ENCODE data around the gene PLPP2.

The PLPP2 gene

GRCh38 chr19:277131-277530, 14.1 kb downstream of the PLPP2 start:
- H3K27me3 ChIP-seq (ENCODE audit: low read length): no peaks in the 10 kb centered on the region
- no peaks in the 10 kb centered on the region for H4K20me1 ChIP-seq (ENCODE audit: low read depth, low read length)
- TF ChIP-seq CTCF (IDR thresholded peaks at IDR 0.05; ENCODE audit: insufficient read depth, low read length, poor library complexity, severe bottlenecking): no peak
- no peak for TF ChIP-seq EZH2phosphoT487 (conservative IDR thresholded peaks at IDR 0.05; ENCODE audit: low read length)
- H3K4me3 ChIP-seq (ENCODE audit: insufficient read depth, low read length, poor library complexity, severe bottlenecking): no peak overlapping the region
- H2AFZ ChIP-seq (ENCODE audit: low read depth, low read length, severe bottlenecking): no peak overlapping the region
- H3K9me3 ChIP-seq (ENCODE audit: insufficient read depth, low read length): no peaks in the 10 kb centered on the region
- H3K36me3 ChIP-seq (ENCODE audit: low read length): no peaks in the 10 kb centered on the region
- no peaks in the 10 kb centered on the region for H3K79me2 ChIP-seq (ENCODE audit: insufficient read depth, low read length)
- H3K9ac ChIP-seq (ENCODE audit: low read length): no peak overlapping the region
- H3K9me2 ChIP-seq (replicated peaks; ENCODE audit: insufficient read depth, low read length): no peaks in the 10 kb centered on the region
- H3F3A ChIP-seq (ENCODE audit: insufficient read depth): no peaks in the 10 kb centered on the region
- no peak overlapping the region for H3K4me2 ChIP-seq (ENCODE audit: low read depth, low read length, poor library complexity, severe bottlenecking)
- H3K27ac ChIP-seq (ENCODE audit: low read depth, low read length): no peak overlapping the region

- Histone ChIP-seq H3K27me3 (ENCODE audit: low read length) (no peaks in the 10 kb centered on the region), H3F3A (ENCODE audit: insufficient read depth) (no peaks in the 10 kb centered on the region), H3K36me3 (ENCODE audit: low read length) (no peaks in the 10 kb centered on the region), H3K4me3 (ENCODE audit: insufficient read depth, low read length, poor library complexity, severe bottlenecking) (no peak overlapping the region), H3K27ac (ENCODE audit: low read depth, low read length) (no peak overlapping the region), H2AFZ (ENCODE audit: low read depth, low read length, severe bottlenecking) (no peak overlapping the region), H3K4me2 (ENCODE audit: low read depth, low read length, poor library complexity, severe bottlenecking) (no peak overlapping the region), H3K9ac (ENCODE audit: low read length) (no peak overlapping the region), H3K9me3 (ENCODE audit: insufficient read depth, low read length) (no peaks in the 10 kb centered on the region), H3K79me2 (ENCODE audit: insufficient read depth, low read length) (no peaks in the 10 kb centered on the region), H3K9me2 (replicated peaks; ENCODE audit: insufficient read depth, low read length) (no peaks in the 10 kb centered on the region), H4K20me1 (ENCODE audit: low read depth, low read length) (no peaks in the 10 kb centered on the region)
- TF ChIP-seq EZH2phosphoT487 (conservative IDR thresholded peaks at IDR 0.05; ENCODE audit: low read length) (no peak), CTCF (IDR thresholded peaks at IDR 0.05; ENCODE audit: insufficient read depth, low read length, poor library complexity, severe bottlenecking) (no peak)
Measured at GRCh38 chr19:275958-276646, 15.1 kb downstream of the PLPP2 start.

- no peak for TF ChIP-seq EZH2phosphoT487 (conservative IDR thresholded peaks at IDR 0.05; ENCODE audit: low read length)
- TF ChIP-seq CTCF (IDR thresholded peaks at IDR 0.05; ENCODE audit: insufficient read depth, low read length, poor library complexity, severe bottlenecking): no peak
- Histone ChIP-seq H3K4me2 (ENCODE audit: low read depth, low read length, poor library complexity, severe bottlenecking) (no peak overlapping the region), H3K9ac (ENCODE audit: low read length) (no peak overlapping the region), H3K36me3 (ENCODE audit: low read length) (no peaks in the 10 kb centered on the region), H3K27me3 (ENCODE audit: low read length) (no peaks in the 10 kb centered on the region), H3K27ac (ENCODE audit: low read depth, low read length) (no peak overlapping the region), H3K9me2 (replicated peaks; ENCODE audit: insufficient read depth, low read length) (no peaks in the 10 kb centered on the region), H4K20me1 (ENCODE audit: low read depth, low read length) (no peaks in the 10 kb centered on the region), H3K9me3 (ENCODE audit: insufficient read depth, low read length) (no peaks in the 10 kb centered on the region), H2AFZ (ENCODE audit: low read depth, low read length, severe bottlenecking) (no peak overlapping the region), H3F3A (ENCODE audit: insufficient read depth) (no peaks in the 10 kb centered on the region), H3K4me3 (ENCODE audit: insufficient read depth, low read length, poor library complexity, severe bottlenecking) (no peak overlapping the region), H3K79me2 (ENCODE audit: insufficient read depth, low read length) (no peaks in the 10 kb centered on the region)
Measured at GRCh38 chr19:275000-275399, 16.2 kb downstream of the PLPP2 start.

Measured in SU-DHL-6 (cell line).